Measurements from ENCODE around the gene GAK. TPM values are rescaled to one million over a fixed set of nuclear protein-coding genes. Genes with fewer than 3 reads are reported as not detected.

Gene GAK
- total and polyA plus RNA-seq, 4 donors = 27.4 to 69.7 (median 47.0) TPM

DNA sequence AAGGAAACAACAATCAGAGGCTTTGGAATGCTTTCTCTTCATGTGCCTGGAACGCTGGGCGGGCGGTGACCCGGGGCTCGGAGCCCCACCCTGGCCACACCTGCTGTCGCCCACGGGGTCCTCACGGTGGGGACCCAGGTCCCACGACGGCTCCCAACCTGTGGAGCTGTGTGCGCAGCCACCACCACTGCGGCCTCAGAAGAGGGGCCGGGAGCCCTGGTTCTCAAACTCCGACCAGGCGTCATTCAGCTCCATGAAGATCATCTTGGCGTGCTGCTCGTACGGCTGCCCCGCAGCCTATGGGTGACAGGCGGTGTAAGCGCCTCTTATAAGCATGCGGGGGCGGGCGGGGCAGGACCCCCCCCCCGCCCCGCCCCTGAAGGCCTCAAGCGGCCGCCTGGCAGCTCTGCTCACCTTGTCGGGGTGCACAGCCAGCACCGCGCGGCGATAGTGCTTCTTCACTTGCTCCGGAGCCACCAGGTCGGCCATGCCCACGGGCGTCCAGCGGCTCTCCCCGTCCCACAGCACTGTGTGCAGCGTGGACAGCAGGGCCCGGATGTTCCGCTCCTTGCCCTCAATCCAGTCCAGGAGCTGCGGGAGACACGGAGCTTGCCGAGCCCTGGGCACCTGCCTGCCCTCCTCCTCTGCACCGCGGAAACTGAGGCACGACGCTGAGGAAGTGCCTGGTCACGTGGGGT is 82.5 kb downstream of the GAK start:
- DNase-seq (ENCODE audit: low spot score) = no peak
- peaks cover 4 to 30% (median 12%) of the 10 kb centered on the region in 4 donors for H3K36me3 ChIP-seq (ENCODE audit: control insufficient read depth in 4 of 4, insufficient read depth in 3 of 4, low read depth in 1 of 4, low read length in 3 of 4)
- H3K27me3 ChIP-seq (ENCODE audit: control insufficient read depth in 4 of 4, insufficient read depth in 4 of 4, low read length in 3 of 4) = no peaks in the 10 kb centered on the region
- no peak overlapping the region for H3K27ac ChIP-seq (ENCODE audit: low read depth in 1 of 2, low read length in 2 of 2)
- TF ChIP-seq EGR1 (IDR thresholded peaks at IDR 0.05; ENCODE audit: low read depth in 2 of 2) (no peak), ATF3 (IDR thresholded peaks at IDR 0.05) (no peak), FOXA1 (IDR thresholded peaks at IDR 0.05) (no peak), REST (IDR thresholded peaks at IDR 0.05) (no peak), RAD21 (IDR thresholded peaks at IDR 0.05) (no peak), JUND (IDR thresholded peaks at IDR 0.05) (no peak), GABPA (IDR thresholded peaks at IDR 0.05 in 1 of 2, conservative IDR thresholded peaks at IDR 0.05 in 1 of 2) (no peak), HNF4A (conservative IDR thresholded peaks at IDR 0.05) (no peak), SP1 (IDR thresholded peaks at IDR 0.05) (no peak), ZBTB33 (IDR thresholded peaks at IDR 0.05) (no peak), FOXA2 (IDR thresholded peaks at IDR 0.05) (no peak), HNF4G (IDR thresholded peaks at IDR 0.05) (no peak)
- TF ChIP-seq, protein P1, sequence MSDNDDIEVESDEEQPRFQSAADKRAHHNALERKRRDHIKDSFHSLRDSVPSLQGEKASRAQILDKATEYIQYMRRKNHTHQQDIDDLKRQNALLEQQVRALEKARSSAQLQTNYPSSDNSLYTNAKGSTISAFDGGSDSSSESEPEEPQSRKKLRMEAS (IDR thresholded peaks at IDR 0.05) = no peak
- no peaks in the 10 kb centered on the region for H3K4me1 ChIP-seq (ENCODE audit: control insufficient read depth in 4 of 4, insufficient read depth in 4 of 4, low read length in 3 of 4)
- WGBS = 97% methylated on average over 50 of the region's 50 CpGs
- H3K4me3 ChIP-seq (ENCODE audit: low read depth in 1 of 3, low read length in 3 of 3) = no peak overlapping the region
- H3K9me3 ChIP-seq (ENCODE audit: control insufficient read depth in 4 of 4, low read length in 3 of 4) = no peaks in the 10 kb centered on the region
- no peak overlapping the region for H3K9ac ChIP-seq (ENCODE audit: low read depth in 1 of 2, low read length in 2 of 2)

DNA sequence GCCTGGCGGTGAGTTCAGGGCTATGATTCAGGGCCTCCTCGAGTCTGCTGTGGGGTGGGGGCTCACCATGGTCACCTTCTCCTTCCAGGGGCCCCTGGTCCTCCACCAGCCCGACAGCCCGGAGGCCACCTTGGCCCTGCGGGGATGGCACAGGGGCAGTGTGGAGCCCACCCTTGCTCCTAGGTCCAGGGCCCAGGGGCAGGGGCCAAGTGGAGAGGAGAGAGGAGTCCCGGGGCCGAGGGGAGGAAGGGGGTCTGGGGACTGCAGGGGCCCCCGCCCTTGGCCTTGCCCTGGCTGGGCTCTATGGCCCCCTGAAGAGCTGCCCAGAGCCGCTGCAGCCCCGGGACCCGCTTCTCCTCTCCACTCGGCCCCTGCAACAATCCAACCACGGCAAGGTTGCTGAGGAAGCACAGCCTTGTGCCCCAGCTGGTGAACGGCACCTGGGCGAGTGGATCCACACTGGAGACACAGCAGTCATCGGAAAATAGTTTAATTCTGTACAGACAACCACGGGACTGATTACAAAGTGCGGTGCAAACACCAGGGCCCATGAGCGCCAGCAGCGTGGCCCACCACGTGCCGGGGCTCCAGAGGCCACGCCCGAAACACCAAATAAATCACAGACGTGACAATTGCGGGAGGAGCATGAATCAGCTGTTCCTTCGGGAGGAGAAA is 83.2 kb downstream of the GAK start:
- no peak for DNase-seq (ENCODE audit: low spot score)
- no peaks in the 10 kb centered on the region for H3K9me3 ChIP-seq (ENCODE audit: control insufficient read depth in 4 of 4, low read length in 3 of 4)

More for the DNA sequence above, 83.2 kb downstream of the GAK start:
- Histone ChIP-seq H3K27ac (ENCODE audit: low read depth in 1 of 2, low read length in 2 of 2) (no peak overlapping the region), H3K4me1 (ENCODE audit: control insufficient read depth in 4 of 4, insufficient read depth in 4 of 4, low read length in 3 of 4) (no peaks in the 10 kb centered on the region), H3K36me3 (ENCODE audit: control insufficient read depth in 4 of 4, insufficient read depth in 3 of 4, low read depth in 1 of 4, low read length in 3 of 4) (peaks cover 4 to 30% (median 12%) of the 10 kb centered on the region in 4 donors), H3K27me3 (ENCODE audit: control insufficient read depth in 4 of 4, insufficient read depth in 4 of 4, low read length in 3 of 4) (no peaks in the 10 kb centered on the region), H3K4me3 (ENCODE audit: low read depth in 1 of 3, low read length in 3 of 3) (no peak overlapping the region), H3K9ac (ENCODE audit: low read depth in 1 of 2, low read length in 2 of 2) (no peak overlapping the region)
- 92% methylated on average over 27 of the region's 27 CpGs for WGBS
- TF ChIP-seq ATF3 (IDR thresholded peaks at IDR 0.05) (no peak), GABPA (IDR thresholded peaks at IDR 0.05 in 1 of 2, conservative IDR thresholded peaks at IDR 0.05 in 1 of 2) (no peak), RAD21 (IDR thresholded peaks at IDR 0.05) (no peak), RXRA (IDR thresholded peaks at IDR 0.05) (no peak), ZBTB33 (IDR thresholded peaks at IDR 0.05) (no peak), FOXA2 (IDR thresholded peaks at IDR 0.05) (no peak), EGR1 (IDR thresholded peaks at IDR 0.05; ENCODE audit: low read depth in 2 of 2) (no peak), NR2F2 (IDR thresholded peaks at IDR 0.05) (no peak), YY1 (IDR thresholded peaks at IDR 0.05) (no peak), CTCF (IDR thresholded peaks at IDR 0.05; ENCODE audit: low read depth, low read length, missing input control) (no peak), FOXA1 (IDR thresholded peaks at IDR 0.05) (no peak), HNF4A (conservative IDR thresholded peaks at IDR 0.05) (no peak), HNF4G (IDR thresholded peaks at IDR 0.05) (no peak), JUND (IDR thresholded peaks at IDR 0.05) (no peak)
- TF ChIP-seq, protein P1 (IDR thresholded peaks at IDR 0.05) = no peak
